Type B pancreatic cell (in vitro differentiated cells): ENCODE measurements around the gene MRPL53. TPM values are rescaled to one million over a fixed set of nuclear protein-coding genes. Genes with fewer than 3 reads are reported as not detected.

Source experiments
- DNase-seq: peaks from one replicate; pipeline ENCODE4 v3.0.0; 2021; ENCODE audit warnings: mixed read lengths; ENCODE audit not compliant: unreplicated experiment; ENCODE audit errors: extremely low spot score
- H3K27ac Mint-ChIP-seq: 2 replicates; pipeline ENCODE4 v1.8.0; 2021; ENCODE audit warnings: mild to moderate bottlenecking, mixed read lengths
- H3K27me3 Mint-ChIP-seq: 2 replicates; pipeline ENCODE4 v1.8.0; 2021; ENCODE audit warnings: mixed read lengths
- H3K36me3 Mint-ChIP-seq: 2 replicates; pipeline ENCODE4 v1.8.0; 2021; ENCODE audit warnings: mixed read lengths
- H3K4me1 Mint-ChIP-seq: one replicate; pipeline ENCODE4 v1.8.0; 2021; ENCODE audit warnings: mixed read lengths; ENCODE audit not compliant: unreplicated experiment
- H3K4me3 Mint-ChIP-seq: 2 replicates; pipeline ENCODE4 v1.8.0; 2021; ENCODE audit warnings: mild to moderate bottlenecking, mixed read lengths
- H3K9me3 Mint-ChIP-seq: 2 replicates; pipeline ENCODE4 v1.8.0; 2021; ENCODE audit warnings: mixed read lengths
- total RNA-seq: library from RNA; stranded (reverse); gene quantifications from 2 replicates; pipeline ENCODE4 v1.2.1, GENCODE V29; 2021; ENCODE audit warnings: low replicate concordance
- TF ChIP-seq, protein P1 (sequence below): fragments of 200-600 bp; sonication (generic); conservative IDR thresholded peaks from 2 replicates; pipeline ENCODE4 v1.5.0; 2021; ENCODE audit warnings: antibody characterized with exemption, mild to moderate bottlenecking

Gene MRPL53
- total RNA-seq, 1 donor from 2014 or later, result 76.1 TPM

DNA sequence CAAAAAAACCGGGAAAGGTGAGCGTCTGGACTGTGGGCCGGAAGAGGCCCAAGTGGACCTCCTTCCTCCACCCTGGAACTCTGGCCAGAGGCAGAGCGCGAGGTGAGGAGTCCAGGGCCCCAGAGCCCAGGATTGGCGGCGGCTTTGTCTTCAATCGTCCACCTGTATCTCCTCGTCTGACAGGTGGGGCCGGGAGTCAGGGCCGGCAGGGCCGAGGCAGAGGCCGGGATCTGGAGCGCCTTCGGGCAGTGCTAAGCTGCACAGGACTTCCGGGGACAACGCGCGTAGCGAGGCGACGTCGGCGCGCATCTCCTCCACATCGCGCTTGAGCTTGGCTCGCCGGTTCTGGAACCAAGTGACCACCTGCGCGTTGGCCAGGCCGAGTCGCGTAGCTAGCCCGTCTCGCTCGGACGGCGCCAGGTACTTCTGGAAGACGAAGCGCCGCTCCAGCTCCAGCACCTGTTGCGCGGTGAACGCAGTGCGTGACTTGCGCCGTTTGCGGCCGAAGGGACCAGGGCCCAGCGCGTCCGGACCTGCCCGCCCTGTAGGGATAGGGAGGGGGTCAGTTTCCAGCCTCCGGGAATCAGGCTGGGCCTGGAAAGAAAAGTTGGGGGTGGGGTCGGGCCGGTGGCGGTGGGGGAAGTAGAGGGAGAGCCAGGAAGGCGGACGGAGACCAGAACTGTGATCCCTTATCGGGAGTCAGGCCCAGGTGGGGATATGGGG lies 25.5 kb upstream of the MRPL53 start:
- Mint-ChIP-seq H3K9me3 (no peaks in the 10 kb centered on the region), H3K4me1 (peaks cover 29% of the 10 kb centered on the region), H3K4me3 (peak overlapping the region; percentile 92), H3K27me3 (peaks cover 73% of the 10 kb centered on the region), H3K27ac (peak overlapping the region; percentile 36), H3K36me3 (peaks cover 5% of the 10 kb centered on the region)
- no peak for DNase-seq
- TF ChIP-seq, protein P1, sequence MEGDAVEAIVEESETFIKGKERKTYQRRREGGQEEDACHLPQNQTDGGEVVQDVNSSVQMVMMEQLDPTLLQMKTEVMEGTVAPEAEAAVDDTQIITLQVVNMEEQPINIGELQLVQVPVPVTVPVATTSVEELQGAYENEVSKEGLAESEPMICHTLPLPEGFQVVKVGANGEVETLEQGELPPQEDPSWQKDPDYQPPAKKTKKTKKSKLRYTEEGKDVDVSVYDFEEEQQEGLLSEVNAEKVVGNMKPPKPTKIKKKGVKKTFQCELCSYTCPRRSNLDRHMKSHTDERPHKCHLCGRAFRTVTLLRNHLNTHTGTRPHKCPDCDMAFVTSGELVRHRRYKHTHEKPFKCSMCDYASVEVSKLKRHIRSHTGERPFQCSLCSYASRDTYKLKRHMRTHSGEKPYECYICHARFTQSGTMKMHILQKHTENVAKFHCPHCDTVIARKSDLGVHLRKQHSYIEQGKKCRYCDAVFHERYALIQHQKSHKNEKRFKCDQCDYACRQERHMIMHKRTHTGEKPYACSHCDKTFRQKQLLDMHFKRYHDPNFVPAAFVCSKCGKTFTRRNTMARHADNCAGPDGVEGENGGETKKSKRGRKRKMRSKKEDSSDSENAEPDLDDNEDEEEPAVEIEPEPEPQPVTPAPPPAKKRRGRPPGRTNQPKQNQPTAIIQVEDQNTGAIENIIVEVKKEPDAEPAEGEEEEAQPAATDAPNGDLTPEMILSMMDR, result no peak

DNA sequence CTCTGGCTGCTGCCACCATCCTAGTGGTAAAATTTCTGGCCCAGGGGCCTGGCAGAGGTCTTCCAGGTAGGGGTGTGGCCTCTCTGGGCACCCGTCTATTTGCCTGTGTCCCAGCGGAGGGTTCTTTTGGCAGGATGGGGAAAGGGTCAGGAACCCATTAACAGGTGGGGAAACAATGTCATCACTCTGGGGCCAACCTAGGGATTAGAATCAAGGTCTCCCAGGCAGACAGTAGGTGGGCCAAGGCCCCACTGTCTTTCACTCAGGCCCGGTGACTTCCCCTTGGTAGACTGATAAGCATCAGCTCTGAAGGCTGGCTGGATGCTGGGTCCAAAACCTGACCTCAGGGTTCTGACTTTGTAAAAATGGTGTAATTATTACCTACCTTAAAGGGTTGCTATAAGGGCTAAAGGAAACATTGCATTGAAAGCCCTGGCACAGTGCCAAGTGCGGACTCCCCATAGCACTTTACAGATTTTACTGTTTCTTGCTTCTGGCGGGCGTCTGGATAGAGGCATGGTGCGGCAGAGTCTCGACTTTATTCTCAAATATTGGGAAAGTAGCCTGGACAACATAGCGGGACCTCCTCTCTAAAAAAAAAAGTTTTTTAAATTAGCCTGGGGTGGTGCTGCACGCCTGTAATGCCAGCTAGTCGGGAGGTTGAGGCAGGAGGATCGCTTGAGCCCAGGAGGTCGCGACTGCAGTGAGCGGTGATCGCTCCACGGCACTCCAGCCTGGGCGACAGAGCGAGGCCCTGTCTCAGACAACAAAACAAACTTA lies 24.7 kb upstream of the MRPL53 start:
- Mint-ChIP-seq H3K27me3 (peaks cover 66% of the 10 kb centered on the region), H3K4me3 (peak overlapping the region; percentile 92), H3K36me3 (peaks cover 6% of the 10 kb centered on the region), H3K9me3 (no peaks in the 10 kb centered on the region), H3K27ac (no peak overlapping the region), H3K4me1 (peaks cover 23% of the 10 kb centered on the region)
- no peak for DNase-seq
- TF ChIP-seq, protein P1, result no peak

DNA sequence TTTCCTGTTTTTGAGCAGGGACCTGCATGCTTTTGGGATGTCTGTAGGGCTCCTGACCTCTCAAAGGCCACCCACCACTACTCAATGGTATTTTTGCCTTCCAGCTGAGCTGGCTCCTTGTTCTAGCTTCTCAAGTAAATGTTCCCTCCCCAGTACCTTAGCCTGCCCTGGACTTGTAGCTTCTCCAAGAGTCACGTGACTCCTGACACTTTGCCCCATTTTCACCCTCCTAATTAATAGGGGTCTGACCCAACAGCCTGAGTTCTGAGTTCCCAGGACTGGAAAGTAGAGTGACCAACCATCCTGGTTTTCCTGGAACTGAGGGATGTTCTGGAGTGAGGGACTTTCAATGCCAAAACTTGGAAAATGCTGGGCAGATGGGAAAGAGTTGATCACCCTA lies 23.0 kb upstream of the MRPL53 start:
- Mint-ChIP-seq H3K4me3 (no peak overlapping the region), H3K27me3 (peaks cover 48% of the 10 kb centered on the region), H3K36me3 (peaks cover 11% of the 10 kb centered on the region), H3K9me3 (no peaks in the 10 kb centered on the region), H3K27ac (no peak overlapping the region), H3K4me1 (peaks cover 10% of the 10 kb centered on the region)
- TF ChIP-seq, protein P1, result no peak
- DNase-seq, result no peak

DNA sequence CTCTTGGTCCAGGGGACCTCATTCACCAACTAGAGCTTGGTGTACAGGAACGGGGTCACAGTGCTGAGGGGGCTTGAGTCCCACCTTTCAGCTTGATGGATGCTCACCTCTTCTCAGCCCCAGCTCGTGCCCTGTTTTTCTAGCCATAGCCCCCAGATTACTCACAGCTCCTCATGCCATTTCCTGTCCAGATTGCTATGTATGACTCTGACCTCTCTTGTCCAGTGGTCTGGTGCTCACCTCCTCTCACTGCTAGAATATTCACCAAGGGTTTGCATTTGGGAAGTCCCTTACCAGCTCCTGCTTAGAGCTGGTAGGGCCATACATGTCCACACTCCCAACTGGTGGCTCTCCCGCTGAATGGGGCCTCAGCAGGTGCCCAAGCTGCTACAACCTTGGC lies 21.1 kb upstream of the MRPL53 start:
- no peak for DNase-seq
- Mint-ChIP-seq H3K27me3 (peaks cover 31% of the 10 kb centered on the region), H3K36me3 (peaks cover 18% of the 10 kb centered on the region), H3K4me1 (peaks cover 3% of the 10 kb centered on the region), H3K27ac (no peak overlapping the region), H3K9me3 (no peaks in the 10 kb centered on the region), H3K4me3 (no peak overlapping the region)
- TF ChIP-seq, protein P1, result no peak

DNA sequence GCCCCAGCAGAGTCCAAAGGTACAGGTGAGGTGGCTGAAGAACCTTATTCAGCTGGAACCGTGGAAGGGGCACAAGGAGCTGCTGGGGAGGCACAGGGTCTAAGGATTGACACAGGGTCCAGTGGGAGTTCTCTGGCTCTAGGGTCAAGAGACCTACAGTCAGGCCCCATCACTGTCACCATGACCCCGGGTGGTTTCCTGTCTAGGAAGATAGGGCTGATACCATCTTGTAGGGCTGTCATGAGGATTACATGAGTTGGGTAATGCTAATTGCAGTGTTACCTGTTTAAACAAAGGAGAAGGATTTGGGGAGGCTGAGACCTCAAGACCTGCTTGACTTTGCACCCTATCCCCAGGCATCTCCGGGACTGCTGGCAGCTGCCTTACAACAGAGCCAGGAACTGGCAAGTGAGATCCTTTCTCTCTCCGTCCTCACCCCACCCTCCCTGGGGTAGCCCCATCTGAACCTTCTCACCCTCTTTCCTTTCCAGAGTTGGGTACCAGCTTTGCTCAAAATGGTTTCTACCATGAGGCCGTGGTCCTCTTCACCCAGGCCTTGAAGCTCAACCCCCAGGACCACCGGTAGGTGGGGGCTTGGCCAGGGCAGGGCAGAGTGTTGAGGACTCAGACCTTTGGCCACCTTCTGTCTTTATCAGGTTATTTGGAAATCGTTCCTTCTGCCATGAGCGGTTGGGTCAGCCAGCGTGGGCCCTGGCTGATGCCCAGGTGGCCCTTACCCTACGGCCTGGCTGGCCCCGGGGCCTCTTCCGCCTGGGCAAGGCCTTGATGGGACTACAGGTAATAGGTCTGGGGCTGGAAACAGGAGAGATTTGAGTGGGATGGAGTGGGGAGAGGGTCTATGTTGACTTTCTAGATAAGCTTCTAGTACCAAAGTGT lies 19.4 kb upstream of the MRPL53 start:
- Mint-ChIP-seq H3K9me3 (no peaks in the 10 kb centered on the region), H3K4me1 (no peaks in the 10 kb centered on the region), H3K27ac (no peak overlapping the region), H3K36me3 (peaks cover 18% of the 10 kb centered on the region), H3K27me3 (peaks cover 14% of the 10 kb centered on the region), H3K4me3 (no peak overlapping the region)
- DNase-seq, result no peak
- TF ChIP-seq, protein P1, result no peak
